ENCODE data around the gene RBM26. TPM values are rescaled to one million over a fixed set of nuclear protein-coding genes. Genes with fewer than 3 reads are reported as not detected.

The RBM26 gene
- total RNA-seq, result 17.3 TPM
- long read RNA-seq, partial matches to known transcripts, result 0 of 4 reads
- long read RNA-seq, other reads (novel, unspliced or antisense), result 3 of 4 reads

GRCh38 chr13:79405831-79406596, at the start of gene RBM26:
Gene RBM26, minus strand, starts transcription at chr13:79406255. Its CDS starts 481 bp downstream, at chr13:79405774.
- intact Hi-C loops (cut with DNase I), result no loop called here
- DNase-seq (peak; percentile 96), ATAC-seq (ENCODE audit: poor library complexity) (peak; percentile 96)

- ATAC-seq (ENCODE audit: poor library complexity), result no peak
Observed at GRCh38 chr13:79455331-79455730, 49.3 kb upstream of the RBM26 start.

GRCh38 chr13:79452239-79452913, 46.3 kb upstream of the RBM26 start:
- DNase-seq (no peak), ATAC-seq (ENCODE audit: poor library complexity) (no peak)
- intact Hi-C loops (cut with DNase I), result no loop called here

More at GRCh38 chr13:79455331-79455730, 49.3 kb upstream of the RBM26 start:
- DNase-seq, result no peak
- intact Hi-C loops (cut with DNase I), result no loop called here

GRCh38 chr13:79451500-79451962, 45.5 kb upstream of the RBM26 start:
- ATAC-seq (ENCODE audit: poor library complexity), result no peak
- intact Hi-C loops (cut with DNase I), result no loop called here

GRCh38 chr13:79450110-79450509, 44.1 kb upstream of the RBM26 start:
- DNase-seq, result no peak
- no peak for ATAC-seq (ENCODE audit: poor library complexity)
- intact Hi-C loops (cut with DNase I), result no loop called here

More at GRCh38 chr13:79451500-79451962, 45.5 kb upstream of the RBM26 start:
- no peak for DNase-seq

- intact Hi-C loops (cut with DNase I), result no loop called here
- DNase-seq (no peak), ATAC-seq (ENCODE audit: poor library complexity) (no peak)
Observed at GRCh38 chr13:79448413-79448812, 42.4 kb upstream of the RBM26 start.

- intact Hi-C loops (cut with DNase I), result no loop called here
- no peak for ATAC-seq (ENCODE audit: poor library complexity)
- DNase-seq, result no peak
Observed at GRCh38 chr13:79447741-79448140, 41.7 kb upstream of the RBM26 start.

GRCh38 chr13:79447141-79447540, 41.1 kb upstream of the RBM26 start:
- DNase-seq (no peak), ATAC-seq (ENCODE audit: poor library complexity) (no peak)
- intact Hi-C loops (cut with DNase I), result no loop called here

GRCh38 chr13:79445968-79446645, 40.1 kb upstream of the RBM26 start:
- intact Hi-C loops (cut with DNase I), result no loop called here
- no peak for ATAC-seq (ENCODE audit: poor library complexity)
- DNase-seq, result no peak

- ATAC-seq (ENCODE audit: poor library complexity) (no peak), DNase-seq (no peak)
- intact Hi-C loops (cut with DNase I), result no loop called here
Observed at GRCh38 chr13:79442706-79443105, 36.7 kb upstream of the RBM26 start.

- intact Hi-C loops (cut with DNase I), result no loop called here
- ATAC-seq (ENCODE audit: poor library complexity) (no peak), DNase-seq (no peak)
Observed at GRCh38 chr13:79442221-79442620, 36.2 kb upstream of the RBM26 start.

GRCh38 chr13:79440958-79441528, 35.0 kb upstream of the RBM26 start:
- ATAC-seq (ENCODE audit: poor library complexity) (no peak), DNase-seq (no peak)
- intact Hi-C loops (cut with DNase I), result no loop called here

- intact Hi-C loops (cut with DNase I), result no loop called here
- ATAC-seq (ENCODE audit: poor library complexity) (no peak), DNase-seq (no peak)
Observed at GRCh38 chr13:79439275-79439674, 33.2 kb upstream of the RBM26 start.

GRCh38 chr13:79435561-79435990, 29.5 kb upstream of the RBM26 start:
- intact Hi-C loops (cut with DNase I), result no loop called here
- DNase-seq, result no peak
- ATAC-seq (ENCODE audit: poor library complexity), result no peak

GRCh38 chr13:79434556-79434955, 28.5 kb upstream of the RBM26 start:
- no peak for DNase-seq
- no peak for ATAC-seq (ENCODE audit: poor library complexity)
- intact Hi-C loops (cut with DNase I), result no loop called here

- no peak for ATAC-seq (ENCODE audit: poor library complexity)
- intact Hi-C loops (cut with DNase I), result no loop called here
Observed at GRCh38 chr13:79432992-79433391, 26.9 kb upstream of the RBM26 start.

GRCh38 chr13:79432086-79432485, 26.0 kb upstream of the RBM26 start:
- ATAC-seq (ENCODE audit: poor library complexity) (no peak), DNase-seq (no peak)
- intact Hi-C loops (cut with DNase I), result no loop called here

More at GRCh38 chr13:79432992-79433391, 26.9 kb upstream of the RBM26 start:
- DNase-seq, result no peak

GRCh38 chr13:79429309-79429708, 23.3 kb upstream of the RBM26 start:
- intact Hi-C loops (cut with DNase I), result loop anchor here (10.0 kb wide), 1 partner anchor 45 kb away; no protein-coding TSS in a partner anchor
- ATAC-seq (ENCODE audit: poor library complexity) (no peak), DNase-seq (no peak)

GRCh38 chr13:79427883-79428282, 21.8 kb upstream of the RBM26 start:
- no peak for DNase-seq
- intact Hi-C loops (cut with DNase I), result loop anchor here (10.0 kb wide), 1 partner anchor 47 kb away; no protein-coding TSS in a partner anchor
- ATAC-seq (ENCODE audit: poor library complexity), result no peak

Data from Right ventricle myocardium superior (tissue), 1 donor.